IMR-90 (cell line): ENCODE measurements around the gene MALAT1. TPM values are rescaled to one million over a fixed set of nuclear protein-coding genes. Genes with fewer than 3 reads are reported as not detected.
A peak's percentile ranks its signal among the peaks of the same experiment; 100 is the strongest.

Experiments
- ATAC-seq: fragments of 200-7000 bp; cut with Tn5 transposase; 2 replicates; pipeline ENCODE4 v1.9.1; 2020; ENCODE audit warnings: low read depth, mild to moderate bottlenecking, moderate library complexity
- BruUV-seq: library from RNA; stranded (reverse); fragments of 400-500 nt; replicated peaks from 2 replicates; lab custom pipeline; 2021; lab: Mats Ljungman, UMichigan
- CTCF ChIA-PET: fragments of 300-600 bp; formaldehyde crosslinking; extraction: SDS; loops from one replicate; lab custom pipeline; 2021; ENCODE audit warnings: antibody characterized with exemption; lab: Yijun Ruan, JAX
- POLR2A ChIA-PET: fragments of 300-600 bp; sonication (Branson Sonifier 250); formaldehyde crosslinking; loops from one replicate; lab custom pipeline; 2022; ENCODE audit warnings: antibody characterized with exemption; ENCODE audit not compliant: unreplicated experiment; lab: Charles Lee
- DNase-seq: peaks from one replicate; pipeline ENCODE4 v3.0.0; 2013
- H2AFZ ChIP-seq: replicated peaks from 2 replicates; pipeline ENCODE3; 2013; ENCODE audit warnings: low read length, mild to moderate bottlenecking; ENCODE audit not compliant: poor library complexity
- H2AK5ac ChIP-seq: 2 replicates; pipeline ENCODE4 v1.6.1; 2013; ENCODE audit warnings: low read depth, low read length, inconsistent platforms
- H2AK9ac ChIP-seq: replicated peaks from 2 replicates; pipeline ENCODE3; 2013; ENCODE audit warnings: mild to moderate bottlenecking, low read depth, low read length, moderate library complexity; ENCODE audit not compliant: poor library complexity
- H2BK120ac ChIP-seq: 2 replicates; pipeline ENCODE4 v1.6.1; 2013; ENCODE audit warnings: low read depth, low read length, inconsistent platforms
- H2BK15ac ChIP-seq: 3 replicates; pipeline ENCODE4 v1.6.1; 2013; ENCODE audit warnings: low read depth, low read length, inconsistent platforms
- H2BK20ac ChIP-seq: 2 replicates; pipeline ENCODE4 v1.6.1; 2013; ENCODE audit warnings: low read depth, mild to moderate bottlenecking, inconsistent platforms, low read length, moderate library complexity
- H2BK5ac ChIP-seq: 2 replicates; pipeline ENCODE4 v1.6.1; 2013; ENCODE audit warnings: mild to moderate bottlenecking, low read depth, low read length, inconsistent platforms; ENCODE audit not compliant: poor library complexity, severe bottlenecking
- H3K14ac ChIP-seq: replicated peaks from 2 replicates; pipeline ENCODE4 v1.6.1; 2013; ENCODE audit warnings: low read depth, low read length, inconsistent platforms
- H3K18ac ChIP-seq: 2 replicates; pipeline ENCODE4 v1.6.1; 2013; ENCODE audit warnings: low read depth, low read length, control low read depth
- H3K23ac ChIP-seq: 2 replicates; pipeline ENCODE4 v1.6.1; 2013; ENCODE audit warnings: low read depth, low read length, inconsistent platforms
- H3K27ac ChIP-seq: 2 replicates; pipeline ENCODE4 v1.5.1; 2013; ENCODE audit warnings: mild to moderate bottlenecking, control low read depth, low read length; ENCODE audit not compliant: insufficient read depth
- H3K27me3 ChIP-seq: 2 replicates; pipeline ENCODE4 v1.6.1; 2013; ENCODE audit warnings: low read length; ENCODE audit not compliant: control insufficient read depth, insufficient read depth
- H3K36me3 ChIP-seq: 2 replicates; pipeline ENCODE4 v1.6.1; 2013; ENCODE audit warnings: low read length, mixed read lengths; ENCODE audit not compliant: control insufficient read depth, insufficient read depth
- H3K4ac ChIP-seq: 2 replicates; pipeline ENCODE4 v1.6.1; 2013; ENCODE audit warnings: low read depth, low read length, inconsistent platforms
- H3K4me1 ChIP-seq: 2 replicates; pipeline ENCODE4 v1.6.1; 2013; ENCODE audit warnings: low read length, mixed read lengths; ENCODE audit not compliant: control insufficient read depth, insufficient read depth
- H3K4me2 ChIP-seq: 2 replicates; pipeline ENCODE4 v1.6.1; 2013; ENCODE audit warnings: low read depth, mild to moderate bottlenecking, control low read depth, low read length, moderate library complexity
- H3K4me3 ChIP-seq: 2 replicates; pipeline ENCODE4 v1.5.1; 2013; ENCODE audit warnings: low read depth, mild to moderate bottlenecking, control low read depth, low read length, moderate library complexity; ENCODE audit not compliant: insufficient read depth
- H3K56ac ChIP-seq: 2 replicates; pipeline ENCODE4 v1.6.1; 2013; ENCODE audit warnings: low read length, inconsistent platforms; ENCODE audit not compliant: insufficient read depth; ENCODE audit errors: extremely low read depth
- H3K79me1 ChIP-seq, 2 experiments: 2 replicates each; pipeline ENCODE4 v1.6.1; 2013; ENCODE audit warnings: low read length in 2 of 2, inconsistent platforms in 1 of 2, low read depth in 1 of 2
- H3K9ac ChIP-seq: 2 replicates; pipeline ENCODE4 v1.6.1; 2013; ENCODE audit warnings: low read depth, low read length, control low read depth
- H3K9me1 ChIP-seq: 2 replicates; pipeline ENCODE4 v1.6.1; 2013; ENCODE audit warnings: low read length, inconsistent platforms; ENCODE audit not compliant: insufficient read depth
- H3K9me3 ChIP-seq: 2 replicates; pipeline ENCODE4 v1.6.1; 2013; ENCODE audit warnings: low read length; ENCODE audit not compliant: control insufficient read depth, insufficient read depth
- H4K20me1 ChIP-seq: 2 replicates; pipeline ENCODE4 v1.6.1; 2013; ENCODE audit warnings: low read length, inconsistent platforms; ENCODE audit not compliant: insufficient read depth
- H4K5ac ChIP-seq: 2 replicates; pipeline ENCODE4 v1.6.1; 2013; ENCODE audit warnings: mild to moderate bottlenecking, low read depth, low read length, control low read depth
- H4K8ac ChIP-seq, 2 experiments: 2 replicates each; pipeline ENCODE4 v1.6.1; 2013; ENCODE audit warnings: low read depth in 2 of 2, low read length in 2 of 2, control low read depth in 1 of 2, inconsistent platforms in 1 of 2
- H4K91ac ChIP-seq: 2 replicates; pipeline ENCODE4 v1.6.1; 2013; ENCODE audit warnings: low read depth, low read length, inconsistent platforms; ENCODE audit not compliant: insufficient read depth
- BHLHE40 ChIP-seq: fragments of 150-350 bp; IDR thresholded peaks from 2 replicates; pipeline ENCODE4 v1.6.1; 2016; ENCODE audit warnings: mild to moderate bottlenecking, low read depth, low read length
- CEBPB ChIP-seq: IDR thresholded peaks from 2 replicates; pipeline ENCODE4 v1.6.1; 2012; ENCODE audit warnings: low read depth, low read length, improper control_type of control experiment
- CHD1 ChIP-seq: IDR thresholded peaks from 2 replicates; pipeline ENCODE4 v1.6.1; 2012; ENCODE audit warnings: low read depth, low read length, improper control_type of control experiment
- FOS ChIP-seq: fragments of 150-350 bp; IDR thresholded peaks from 2 replicates; pipeline ENCODE4 v1.6.1; 2016; ENCODE audit warnings: low read depth, low read length
- MAFK ChIP-seq: IDR thresholded peaks from 2 replicates; pipeline ENCODE4 v1.6.1; 2012; ENCODE audit warnings: low read depth, low read length, improper control_type of control experiment
- MAZ ChIP-seq: IDR thresholded peaks from 2 replicates; pipeline ENCODE4 v1.6.1; 2012; ENCODE audit warnings: low read depth, mild to moderate bottlenecking, low read length, improper control_type of control experiment, moderate library complexity, borderline replicate concordance
- MXI1 ChIP-seq: IDR thresholded peaks from 2 replicates; pipeline ENCODE4 v1.6.1; 2012; ENCODE audit warnings: low read depth, mild to moderate bottlenecking, low read length, moderate library complexity, borderline replicate concordance
- RCOR1 ChIP-seq: IDR thresholded peaks from 2 replicates; pipeline ENCODE4 v1.6.1; 2012; ENCODE audit warnings: mild to moderate bottlenecking, low read length, improper control_type of control experiment; ENCODE audit not compliant: insufficient replicate concordance
- RFX5 ChIP-seq: IDR thresholded peaks from 2 replicates; pipeline ENCODE4 v1.8.0; 2012; ENCODE audit warnings: low read depth, mild to moderate bottlenecking, low read length, moderate library complexity
- SMC3 ChIP-seq: fragments of 150-350 bp; IDR thresholded peaks from 2 replicates; pipeline ENCODE4 v1.6.1; 2016; ENCODE audit warnings: low read depth, mild to moderate bottlenecking, antibody characterized with exemption, low read length, moderate library complexity
- WGBS, 2 experiments: methylation state at CpG; one replicate each; pipeline versions ENCODE4 v1.1.5 to v1.1.7; 2013; ENCODE audit warnings: missing lambda C conversion rate in 2 of 2; ENCODE audit not compliant: insufficient read length in 1 of 2; ENCODE audit errors: extremely low coverage in 2 of 2; 5-methylcytosine and 5-hydroxymethylcytosine counted together
- dilution Hi-C: fragments of 300-500 bp; cut with HindIII; formaldehyde crosslinking; loops from one replicate; pipeline ENCODE4 v1.14.3; 2018; ENCODE audit warnings: low sequenced_read_pairs; ENCODE audit not compliant: unreplicated experiment
- in situ Hi-C: fragments of 300-500 bp; cut with MboI; formaldehyde crosslinking; loops from 3 replicates; pipeline ENCODE4 v1.14.3; 2019; ENCODE audit warnings: low sequenced_read_pairs, inconsistent platforms, mixed read lengths
- intact Hi-C: fragments of 100-400 bp; cut with micrococcal nuclease; formaldehyde crosslinking; loops from 2 replicates; pipeline ENCODE4 v1.10.0; 2022
- polyA plus RNA-seq, 3 experiments: library from polyadenylated mRNA; depleted of rRNA; stranded (reverse); fragments of >200 nt; gene quantifications; 2 replicates each; pipeline ENCODE4 v1.2.3, GENCODE V29; 2012; ENCODE audit warnings: low replicate concordance in 1 of 3
- total RNA-seq: library from RNA; depleted of rRNA; stranded (reverse); fragments of >200 nt; gene quantifications from 2 replicates; pipeline ENCODE4 v1.2.3, GENCODE V29; 2012
- TF ChIP-seq, protein P1 (sequence below): fragments of 150-350 bp; IDR thresholded peaks from 2 replicates; pipeline ENCODE4 v1.6.1; 2016; ENCODE audit warnings: low read depth, mild to moderate bottlenecking, low read length, moderate library complexity, borderline replicate concordance
- TF ChIP-seq, protein P2 (sequence below): conservative IDR thresholded peaks from 2 replicates; pipeline ENCODE4 v1.5.1; 2012; ENCODE audit warnings: mild to moderate bottlenecking, low read depth, low read length, improper control_type of control experiment
- TF ChIP-seq, protein P3 (sequence below): fragments of 150-350 bp; IDR thresholded peaks from 2 replicates; pipeline ENCODE4 v1.6.1; 2017; ENCODE audit warnings: mild to moderate bottlenecking, antibody characterized with exemption, low read length, low read depth

The MALAT1 gene
- total and polyA plus RNA-seq, 2 of the 4 experiments (the other 2 are of a cell fraction): 636 to 3,569 TPM

DNA sequence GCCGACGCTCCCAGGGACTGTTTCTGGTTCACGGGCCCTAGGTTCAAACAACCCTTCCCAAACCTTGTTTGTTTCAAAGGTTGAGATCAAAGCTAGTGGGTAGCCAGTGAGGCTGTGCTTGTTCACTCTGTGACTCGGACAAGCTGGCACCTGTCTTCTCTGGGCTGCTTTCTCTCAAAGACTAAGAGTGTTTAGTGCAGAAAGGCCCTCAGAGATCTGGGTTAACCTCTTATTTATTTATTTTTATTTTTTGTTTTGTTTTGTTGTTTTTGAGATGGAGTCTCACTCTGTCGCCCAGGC is 13.0 kb upstream of the MALAT1 start:
- no CpG with 5 or more reads among the region's 5 CpGs for WGBS, 2 experiments
- Histone ChIP-seq H2BK5ac (peak overlapping the region; percentile 60), H3K27ac (peak overlapping the region; percentile 75; the same call in 1 of the 2 replicates), H3K27me3 (no peaks in the 10 kb centered on the region), H3K23ac (peak overlapping the region; percentile 89; the same call in 1 of the 2 replicates), H2BK20ac (peak overlapping the region; percentile 97), H2BK120ac (peak overlapping the region; percentile 93), H3K56ac (0 out of 2 replicates have a peak overlapping the region, but pooled peaks have one; percentile 36), H3K9ac (no peak overlapping the region; the same call in 1 of the 2 replicates), H3K4me1 (peaks cover 38% of the 10 kb centered on the region), H4K5ac (peak overlapping the region; percentile 43; the same call in 1 of the 2 replicates), H3K9me1 (peaks cover 20% of the 10 kb centered on the region), H3K36me3 (no peaks in the 10 kb centered on the region), H2AK5ac (peak overlapping the region; percentile 93), H3K9me3 (no peaks in the 10 kb centered on the region), H3K4me3 (no peak overlapping the region), H2AFZ (peak overlapping the region; percentile 46), H3K14ac (peak overlapping the region; percentile 86), H3K4me2 (peak overlapping the region; percentile 16; the same call in 1 of the 2 replicates), H4K20me1 (no peaks in the 10 kb centered on the region), H3K18ac (peak overlapping the region; percentile 48), H3K79me1 (peaks cover 18 to 60% of the 10 kb centered on the region in 2 experiments), H4K8ac (peak overlapping the region in 1 of 2 experiments; percentile 77; a peak in 2 of 4 replicates), H4K91ac (peak overlapping the region; percentile 43), H2BK15ac (peak overlapping the region; percentile 94; the same call in 2 of the 3 replicates), H3K4ac (peak overlapping the region; percentile 94), H2AK9ac (peak overlapping the region; percentile 94)
- in situ Hi-C loops (no loop called here), dilution Hi-C loops (no loop called here), intact Hi-C loops (no loop called here)
- POLR2A ChIA-PET: interaction anchor here (1.1 to 9.6 kb wide), 2 partner anchors 10 to 17 kb away, joined by 3 to 400 read pairs; partner anchors contain the start of gene MALAT1
- ATAC-seq: no peak
- no TSS peak for BruUV-seq
- TF ChIP-seq MAFK: no peak
- no peak for TF ChIP-seq CHD1
- no peak for TF ChIP-seq RFX5
- TF ChIP-seq MAZ: no peak
- no peak for TF ChIP-seq RCOR1
- TF ChIP-seq FOS: no peak
- no peak for TF ChIP-seq MXI1
- TF ChIP-seq, protein P1, sequence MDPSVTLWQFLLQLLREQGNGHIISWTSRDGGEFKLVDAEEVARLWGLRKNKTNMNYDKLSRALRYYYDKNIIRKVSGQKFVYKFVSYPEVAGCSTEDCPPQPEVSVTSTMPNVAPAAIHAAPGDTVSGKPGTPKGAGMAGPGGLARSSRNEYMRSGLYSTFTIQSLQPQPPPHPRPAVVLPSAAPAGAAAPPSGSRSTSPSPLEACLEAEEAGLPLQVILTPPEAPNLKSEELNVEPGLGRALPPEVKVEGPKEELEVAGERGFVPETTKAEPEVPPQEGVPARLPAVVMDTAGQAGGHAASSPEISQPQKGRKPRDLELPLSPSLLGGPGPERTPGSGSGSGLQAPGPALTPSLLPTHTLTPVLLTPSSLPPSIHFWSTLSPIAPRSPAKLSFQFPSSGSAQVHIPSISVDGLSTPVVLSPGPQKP: no peak
- TF ChIP-seq, protein P2, sequence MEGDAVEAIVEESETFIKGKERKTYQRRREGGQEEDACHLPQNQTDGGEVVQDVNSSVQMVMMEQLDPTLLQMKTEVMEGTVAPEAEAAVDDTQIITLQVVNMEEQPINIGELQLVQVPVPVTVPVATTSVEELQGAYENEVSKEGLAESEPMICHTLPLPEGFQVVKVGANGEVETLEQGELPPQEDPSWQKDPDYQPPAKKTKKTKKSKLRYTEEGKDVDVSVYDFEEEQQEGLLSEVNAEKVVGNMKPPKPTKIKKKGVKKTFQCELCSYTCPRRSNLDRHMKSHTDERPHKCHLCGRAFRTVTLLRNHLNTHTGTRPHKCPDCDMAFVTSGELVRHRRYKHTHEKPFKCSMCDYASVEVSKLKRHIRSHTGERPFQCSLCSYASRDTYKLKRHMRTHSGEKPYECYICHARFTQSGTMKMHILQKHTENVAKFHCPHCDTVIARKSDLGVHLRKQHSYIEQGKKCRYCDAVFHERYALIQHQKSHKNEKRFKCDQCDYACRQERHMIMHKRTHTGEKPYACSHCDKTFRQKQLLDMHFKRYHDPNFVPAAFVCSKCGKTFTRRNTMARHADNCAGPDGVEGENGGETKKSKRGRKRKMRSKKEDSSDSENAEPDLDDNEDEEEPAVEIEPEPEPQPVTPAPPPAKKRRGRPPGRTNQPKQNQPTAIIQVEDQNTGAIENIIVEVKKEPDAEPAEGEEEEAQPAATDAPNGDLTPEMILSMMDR: no peak
- TF ChIP-seq, protein P3, sequence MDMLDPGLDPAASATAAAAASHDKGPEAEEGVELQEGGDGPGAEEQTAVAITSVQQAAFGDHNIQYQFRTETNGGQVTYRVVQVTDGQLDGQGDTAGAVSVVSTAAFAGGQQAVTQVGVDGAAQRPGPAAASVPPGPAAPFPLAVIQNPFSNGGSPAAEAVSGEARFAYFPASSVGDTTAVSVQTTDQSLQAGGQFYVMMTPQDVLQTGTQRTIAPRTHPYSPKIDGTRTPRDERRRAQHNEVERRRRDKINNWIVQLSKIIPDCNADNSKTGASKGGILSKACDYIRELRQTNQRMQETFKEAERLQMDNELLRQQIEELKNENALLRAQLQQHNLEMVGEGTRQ: no peak
- no peak for TF ChIP-seq BHLHE40
- TF ChIP-seq CEBPB: no peak
- no peak for TF ChIP-seq SMC3
- CTCF ChIA-PET: no interaction called here
- no peak for DNase-seq
